ENCODE data around the gene TAS2R38.

TAS2R38 gene

DNA sequence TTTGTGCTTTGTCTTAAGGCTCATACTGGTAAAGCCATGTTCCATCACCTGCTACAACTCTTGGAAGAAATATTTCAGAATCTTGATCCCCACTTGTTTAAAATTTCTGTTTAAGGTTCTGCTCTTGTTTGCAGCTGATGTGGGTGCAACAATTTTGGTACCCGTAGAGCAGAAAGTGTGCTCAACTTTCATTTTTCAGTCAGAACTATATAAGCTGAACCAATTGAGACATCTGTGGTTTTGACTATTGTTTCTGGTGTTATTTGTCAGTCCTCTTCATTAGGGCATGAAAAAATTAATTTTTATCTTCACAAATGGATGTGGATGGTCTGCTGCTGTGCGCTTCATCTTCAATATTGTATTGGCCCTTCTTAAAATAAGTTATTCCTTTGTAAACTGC, 33.0 kb upstream of the TAS2R38 start:
- no peak for DNase-seq (ENCODE audit: low spot score)
- no peak for TF ChIP-seq CTCF (IDR thresholded peaks at IDR 0.05; ENCODE audit: extremely low read depth, insufficient read depth, missing control alignments)
- in situ Hi-C loops (cut with MboI; ENCODE audit: low pct_unique_long_range_greater_than_20kb, low sequenced_read_pairs, unreplicated experiment) = no loop called here

DNA sequence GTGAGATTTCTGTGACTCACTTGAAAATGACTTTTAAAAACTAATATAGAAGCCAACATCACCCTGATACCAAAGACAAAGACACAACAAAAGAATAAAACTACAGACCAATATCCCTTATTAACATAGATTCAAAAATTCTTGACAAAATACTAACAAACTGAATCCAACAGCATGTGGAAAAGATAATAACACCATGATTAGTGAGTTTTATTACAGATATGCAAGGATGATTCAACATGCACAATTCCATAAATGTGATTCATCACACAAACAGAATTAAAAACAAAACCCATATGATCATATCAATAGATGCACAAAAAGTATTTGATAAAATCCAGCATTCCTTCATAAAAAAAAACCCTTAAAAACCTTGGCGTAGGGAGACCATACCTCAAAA, 28.6 kb upstream of the TAS2R38 start:
- DNase-seq (ENCODE audit: low spot score) = no peak
- TF ChIP-seq CTCF (IDR thresholded peaks at IDR 0.05; ENCODE audit: extremely low read depth, insufficient read depth, missing control alignments) = no peak
- in situ Hi-C loops (cut with MboI; ENCODE audit: low pct_unique_long_range_greater_than_20kb, low sequenced_read_pairs, unreplicated experiment) = no loop called here

DNA sequence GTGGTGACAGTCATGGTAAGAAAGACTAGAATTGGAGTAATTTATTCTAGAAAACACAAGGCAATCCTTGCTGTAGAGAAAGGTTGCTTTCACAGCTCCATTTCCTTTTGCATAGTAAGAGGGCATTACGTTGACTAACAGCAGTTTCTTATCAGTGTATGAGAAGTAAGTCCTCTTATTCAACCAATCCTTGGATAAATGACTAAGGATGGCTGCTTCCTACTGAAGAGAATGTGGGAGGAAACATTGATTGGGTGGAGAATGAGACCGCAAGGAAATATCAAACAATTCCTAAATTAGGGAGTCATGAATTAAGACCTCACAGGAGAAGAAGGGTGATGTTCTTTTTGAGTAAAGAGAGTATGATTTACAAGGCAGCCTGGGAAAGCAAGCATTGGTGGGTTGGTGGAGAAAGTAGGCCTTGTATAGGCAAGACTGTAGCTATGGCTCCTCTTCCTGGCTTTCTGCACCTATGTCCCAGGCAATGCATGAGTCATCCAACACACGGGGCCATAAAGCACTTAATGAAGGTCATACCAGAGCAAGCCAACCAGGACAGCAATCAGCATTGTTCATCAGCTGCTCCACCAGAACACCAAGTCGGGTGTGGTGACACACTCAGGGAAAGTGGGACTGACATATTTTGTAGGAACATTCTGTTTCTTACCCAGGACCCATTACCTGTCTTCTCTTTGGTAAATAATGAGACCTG, 27.7 kb upstream of the TAS2R38 start:
- TF ChIP-seq CTCF (IDR thresholded peaks at IDR 0.05; ENCODE audit: extremely low read depth, insufficient read depth, missing control alignments) = no peak
- DNase-seq (ENCODE audit: low spot score) = no peak

DNA sequence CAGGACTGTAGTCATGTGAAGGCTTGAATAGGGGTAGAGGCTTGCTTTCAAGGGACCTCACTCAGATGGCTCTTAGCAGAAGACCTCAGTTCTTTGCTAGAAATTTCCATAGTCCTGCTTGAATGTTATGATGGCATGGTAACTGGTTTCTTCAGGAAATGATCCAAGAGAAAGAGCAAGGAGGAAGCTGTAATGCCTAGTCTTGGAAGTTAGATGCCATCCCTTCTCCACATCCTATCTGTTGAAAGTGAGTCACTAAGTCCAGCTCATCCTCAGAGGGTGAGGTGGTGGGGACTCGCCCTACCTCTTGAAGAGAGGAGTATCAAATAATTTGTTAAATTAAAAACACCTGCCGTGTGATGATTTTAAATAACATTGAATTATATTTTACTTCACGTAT, 26.7 kb upstream of the TAS2R38 start:
- TF ChIP-seq CTCF (IDR thresholded peaks at IDR 0.05; ENCODE audit: extremely low read depth, insufficient read depth, missing control alignments) = no peak
- DNase-seq (ENCODE audit: low spot score) = no peak

More for the DNA sequence above, 27.7 kb upstream of the TAS2R38 start:
- in situ Hi-C loops (cut with MboI; ENCODE audit: low pct_unique_long_range_greater_than_20kb, low sequenced_read_pairs, unreplicated experiment) = no loop called here

GRCh38 chr7:141999058-141999623, 25.6 kb upstream of the TAS2R38 start:
- in situ Hi-C loops (cut with MboI; ENCODE audit: low pct_unique_long_range_greater_than_20kb, low sequenced_read_pairs, unreplicated experiment) = no loop called here
- no peak for DNase-seq (ENCODE audit: low spot score)
- no peak for TF ChIP-seq CTCF (IDR thresholded peaks at IDR 0.05; ENCODE audit: extremely low read depth, insufficient read depth, missing control alignments)

More for the DNA sequence above, 26.7 kb upstream of the TAS2R38 start:
- in situ Hi-C loops (cut with MboI; ENCODE audit: low pct_unique_long_range_greater_than_20kb, low sequenced_read_pairs, unreplicated experiment) = no loop called here

DNA sequence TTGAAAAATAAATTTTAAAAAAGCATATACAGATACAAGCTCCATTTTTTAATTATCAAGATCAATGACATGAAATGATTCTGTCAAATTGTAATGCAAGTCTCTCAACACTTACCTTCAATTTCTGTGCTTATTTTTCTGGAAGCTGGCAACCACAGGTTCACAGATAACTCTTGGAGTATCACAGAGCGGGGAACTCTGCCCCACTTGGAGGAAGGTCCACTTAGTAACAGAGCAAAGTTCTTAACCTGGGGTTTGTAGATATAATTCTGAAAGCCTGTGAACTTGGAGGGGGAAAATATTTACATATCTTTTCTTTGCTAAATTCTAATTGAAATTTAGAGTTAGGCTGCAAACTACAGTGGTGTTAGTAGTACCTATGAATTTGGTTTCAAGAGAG, 19.8 kb upstream of the TAS2R38 start:
- no peak for TF ChIP-seq CTCF (IDR thresholded peaks at IDR 0.05; ENCODE audit: extremely low read depth, insufficient read depth, missing control alignments)
- in situ Hi-C loops (cut with MboI; ENCODE audit: low pct_unique_long_range_greater_than_20kb, low sequenced_read_pairs, unreplicated experiment) = no loop called here
- no peak for DNase-seq (ENCODE audit: low spot score)

Measured in GM13977 (cell line).